ENCODE data around the gene DLG2.
"Not testable (repeated sequence)": the region's sequence is repeated elsewhere in the genome, so short reads cannot be mapped to it uniquely, and the experiment has no call there.

DLG2 gene

DNA sequence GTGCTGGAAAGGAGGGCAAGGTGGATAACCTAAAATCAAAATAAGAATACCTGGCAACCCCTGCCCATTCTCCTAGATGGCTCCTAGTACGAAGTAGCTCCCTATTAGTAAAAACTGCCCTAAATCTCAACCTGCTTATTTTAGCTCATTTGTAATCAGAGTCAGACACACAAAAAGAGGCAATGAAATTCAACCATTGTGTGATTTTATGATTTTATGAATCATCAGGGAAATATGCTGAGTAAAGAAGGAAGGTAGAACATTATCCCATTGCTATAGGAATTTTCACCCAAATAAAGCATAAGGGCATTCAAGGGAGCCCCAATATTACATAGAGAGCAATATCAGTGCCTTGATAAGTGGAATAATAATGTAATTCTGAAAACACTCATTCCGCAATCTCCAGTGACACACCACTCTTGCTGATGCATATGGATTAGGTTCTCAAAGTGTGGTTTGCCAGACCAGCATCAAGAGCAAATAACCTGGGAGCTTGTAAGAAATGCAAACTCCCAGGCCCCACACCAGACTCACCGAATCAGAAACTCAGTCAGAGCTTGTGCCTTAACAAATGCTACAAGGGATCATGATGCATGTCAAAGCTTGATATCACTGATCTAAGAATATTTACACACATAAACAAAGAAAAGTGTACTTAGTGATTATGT, 789.6 kb downstream of the DLG2 start:
- no peak for DNase-seq (ENCODE audit: low read depth in 3 of 3)

GRCh38 chr11:84836371-84836770, 790.8 kb downstream of the DLG2 start:
- DNase-seq (ENCODE audit: low read depth in 3 of 3) = no peak

GRCh38 chr11:84833488-84834088, 793.6 kb downstream of the DLG2 start:
- no peak for DNase-seq (ENCODE audit: low read depth in 3 of 3)

DNA sequence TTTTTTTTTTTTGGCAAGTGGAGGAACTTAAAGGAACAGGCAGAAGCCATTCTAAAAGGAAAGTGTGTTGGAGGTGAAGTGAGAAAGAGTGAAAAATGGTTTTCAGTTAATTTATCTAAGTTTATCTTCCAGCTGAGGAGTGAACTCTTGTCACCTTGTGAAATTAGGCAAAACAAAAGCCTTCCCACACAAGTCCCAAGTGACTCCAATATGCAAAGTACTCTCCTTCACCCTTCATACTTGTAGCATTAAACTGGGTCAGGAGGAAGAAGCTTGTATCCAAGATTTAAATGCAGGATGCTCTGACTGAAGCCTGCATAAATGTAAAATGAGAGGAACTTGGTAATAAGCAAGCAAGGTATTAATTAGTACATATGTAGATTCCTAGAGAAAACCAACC, 796.8 kb downstream of the DLG2 start:
- no peak for DNase-seq (ENCODE audit: low read depth in 3 of 3)

DNA sequence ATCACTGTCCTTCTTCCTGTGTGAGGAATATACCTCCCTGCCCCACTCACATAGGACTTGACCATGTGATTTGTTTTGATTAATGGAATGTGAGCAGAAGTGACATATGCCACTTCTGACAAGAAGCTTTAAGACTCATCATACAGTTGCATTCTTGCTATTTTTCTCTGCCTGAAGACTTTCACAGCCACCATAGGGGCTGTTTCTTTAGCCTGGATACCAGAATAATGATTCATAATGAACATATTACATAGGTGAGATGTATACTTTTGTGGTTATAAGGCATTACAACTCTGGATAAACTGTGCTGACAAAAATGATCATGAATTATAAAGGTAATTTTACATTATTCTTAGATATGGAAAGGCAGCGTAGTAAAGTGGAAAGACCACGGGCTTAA, 798.0 kb downstream of the DLG2 start:
- DNase-seq (ENCODE audit: low read depth in 3 of 3) = no peak

DNA sequence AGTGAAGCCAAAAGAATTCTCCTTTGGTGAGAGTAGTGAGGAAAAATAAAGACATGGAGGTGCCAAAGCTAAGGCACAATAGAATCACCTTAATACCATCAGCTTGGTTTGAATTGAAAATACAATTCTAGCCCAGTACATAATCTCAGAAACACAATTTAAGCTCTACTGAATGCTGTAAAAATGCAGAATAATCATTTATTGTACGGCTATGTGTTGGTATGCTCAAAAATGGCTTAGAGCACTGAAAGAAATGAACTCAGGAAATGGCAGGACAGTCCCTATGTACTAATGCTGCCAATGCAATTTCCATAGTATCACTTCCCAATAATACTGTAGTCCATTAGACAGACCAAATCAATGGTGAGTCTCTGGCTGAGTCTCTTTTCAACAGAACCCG, 798.5 kb downstream of the DLG2 start:
- no peak for DNase-seq (ENCODE audit: low read depth in 3 of 3)

DNA sequence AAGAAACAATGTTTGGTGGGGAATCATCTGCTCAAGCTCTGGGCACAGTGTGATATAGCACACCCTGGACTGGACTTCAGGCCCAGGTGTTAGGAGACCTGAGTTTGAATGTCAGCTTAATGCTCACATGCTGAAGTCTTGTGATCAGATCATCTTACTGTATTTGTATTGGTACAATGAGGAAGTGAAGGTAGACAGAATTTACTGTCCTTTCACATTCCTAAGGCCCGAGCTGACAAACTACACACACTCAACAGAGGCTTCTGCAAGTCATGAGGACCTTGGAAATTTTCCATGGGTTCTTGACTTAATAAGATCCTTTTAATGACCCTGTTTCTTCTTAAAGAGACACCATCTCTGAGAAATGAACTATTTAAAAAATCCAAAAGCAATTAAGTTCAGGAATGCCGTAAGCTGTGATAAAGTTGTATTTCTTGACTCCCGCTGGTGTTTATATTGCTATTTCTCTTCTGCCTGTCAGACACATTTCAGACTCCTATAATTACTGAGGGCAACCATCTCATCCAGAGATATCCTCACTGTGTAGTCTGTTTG, 802.0 kb downstream of the DLG2 start:
- DNase-seq (ENCODE audit: low read depth in 3 of 3) = no peak

DNA sequence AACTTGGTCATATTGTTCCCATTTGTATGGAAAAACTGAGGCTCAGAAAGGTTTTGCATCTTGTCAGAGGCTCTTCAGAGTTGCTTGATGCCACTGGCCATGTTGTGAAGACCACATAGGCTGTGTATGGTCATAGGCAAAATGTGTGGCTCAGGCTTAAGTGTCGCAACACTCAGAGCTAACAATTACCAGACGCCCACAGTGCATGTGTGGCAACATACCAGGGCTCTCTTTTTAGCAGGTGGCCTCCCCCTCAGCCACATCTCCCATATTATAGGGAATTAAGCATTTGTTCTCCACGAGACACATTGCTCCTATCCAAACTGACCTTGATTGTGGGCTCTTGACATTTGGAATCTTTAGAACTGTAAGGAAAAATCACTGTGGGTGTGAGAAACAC, 802.5 kb downstream of the DLG2 start:
- no peak for DNase-seq (ENCODE audit: low read depth in 3 of 3)

DNA sequence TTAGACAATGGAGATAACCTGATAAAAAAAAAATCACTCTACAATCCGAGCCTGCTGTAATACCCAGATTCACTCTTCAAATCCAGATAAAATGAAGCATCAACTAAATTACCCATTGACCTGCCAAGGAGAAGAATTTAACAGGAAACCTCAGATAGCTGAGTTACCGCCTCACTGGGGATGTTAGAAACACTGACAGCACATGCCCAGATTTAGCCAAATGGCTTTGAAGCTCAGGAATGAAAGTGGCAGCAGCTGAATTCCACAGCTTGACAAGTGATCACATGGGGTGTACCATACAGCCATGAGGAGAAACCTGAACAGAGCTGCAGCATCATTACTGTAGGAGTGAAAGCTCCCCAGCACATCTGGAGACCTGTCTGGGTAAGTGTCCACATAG, 807.6 kb downstream of the DLG2 start:
- no peak for DNase-seq (ENCODE audit: low read depth in 3 of 3)

DNA sequence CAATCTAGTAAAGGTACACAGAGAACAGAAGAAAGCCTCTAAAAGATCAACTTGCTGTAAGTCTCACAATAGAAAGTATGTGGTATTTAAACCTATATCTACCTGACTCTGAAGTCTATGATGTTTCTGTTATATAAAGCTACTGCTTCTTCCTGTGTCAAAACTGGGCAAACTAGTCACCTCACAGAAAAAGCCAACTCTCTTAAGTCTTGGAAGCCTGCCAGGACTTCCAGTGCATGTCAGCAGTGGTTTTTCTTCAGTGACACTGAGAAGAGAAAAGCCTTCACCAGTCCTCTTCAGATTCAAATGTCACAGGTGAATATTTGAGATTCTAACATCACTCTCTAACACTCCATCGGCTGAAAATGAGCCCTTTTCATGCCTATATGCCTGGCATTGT, 808.0 kb downstream of the DLG2 start:
- DNase-seq (ENCODE audit: low read depth in 3 of 3) = no peak

DNA sequence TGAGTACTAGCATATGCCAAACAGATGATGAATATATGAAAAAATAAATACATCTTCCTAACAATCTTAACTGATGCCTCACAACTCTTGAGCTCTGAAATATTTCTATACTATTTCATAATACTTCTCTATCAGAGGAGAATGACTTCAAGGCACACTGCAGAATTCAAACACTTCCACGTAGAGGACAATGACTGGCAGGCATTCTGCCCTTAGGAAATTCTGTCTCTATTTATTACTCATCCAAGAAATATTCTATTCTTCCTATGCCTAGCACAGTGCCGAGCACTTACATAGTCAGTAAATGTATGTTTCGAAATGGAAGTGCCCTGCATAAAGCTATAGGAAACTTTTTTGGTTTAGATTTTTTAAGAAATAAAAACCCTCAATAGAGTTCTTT, 809.1 kb downstream of the DLG2 start:
- no peak for DNase-seq (ENCODE audit: low read depth in 3 of 3)

DNA sequence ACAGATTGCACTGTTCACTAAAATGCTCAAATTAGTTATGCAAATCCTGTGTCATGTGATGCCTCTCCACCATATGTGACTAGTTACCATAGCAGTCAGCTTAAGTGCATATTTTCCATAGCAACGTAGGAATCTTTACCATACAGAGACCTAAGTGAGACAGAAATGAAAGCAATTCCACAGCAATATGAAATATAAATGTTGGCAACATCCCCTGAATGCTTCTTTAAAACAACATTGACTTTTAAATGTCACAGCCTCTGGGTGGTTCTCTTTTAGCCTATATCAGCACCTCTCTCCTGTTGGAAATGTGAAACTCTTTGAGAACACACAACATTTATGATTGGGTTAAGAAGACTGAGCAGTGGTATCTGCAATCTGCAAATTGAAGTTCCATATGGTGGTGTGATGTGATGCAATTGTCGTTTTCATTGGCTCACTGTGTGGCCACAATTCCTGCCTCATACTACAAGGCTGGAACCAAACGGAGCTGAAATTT, 814.6 kb downstream of the DLG2 start:
- no peak for DNase-seq (ENCODE audit: low read depth in 3 of 3)

DNA sequence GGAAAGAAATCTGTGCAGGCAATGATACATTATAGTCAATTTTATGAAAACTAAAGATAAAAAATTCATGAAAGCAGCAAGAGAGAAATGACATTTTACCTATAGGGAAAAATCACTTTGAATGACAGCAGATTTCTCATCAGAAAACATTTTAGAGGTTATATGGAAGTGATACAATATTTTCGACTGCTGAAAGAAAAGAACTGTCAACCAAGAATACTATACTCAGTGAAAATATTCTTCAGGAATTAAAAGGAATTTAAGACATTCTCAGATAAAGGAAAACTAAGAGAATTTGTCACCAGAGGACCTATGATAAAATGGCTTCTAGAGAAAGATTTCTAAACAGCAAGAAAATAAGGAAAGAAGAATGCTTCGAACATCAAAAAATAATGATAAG, 820.8 kb downstream of the DLG2 start:
- DNase-seq (ENCODE audit: low read depth in 3 of 3) = no peak

GRCh38 chr11:84804041-84804440, 823.1 kb downstream of the DLG2 start:
- DNase-seq (ENCODE audit: low read depth in 3 of 3) = no peak

GRCh38 chr11:84800755-84801346, 826.3 kb downstream of the DLG2 start:
- no peak for DNase-seq (ENCODE audit: low read depth in 3 of 3)

DNA sequence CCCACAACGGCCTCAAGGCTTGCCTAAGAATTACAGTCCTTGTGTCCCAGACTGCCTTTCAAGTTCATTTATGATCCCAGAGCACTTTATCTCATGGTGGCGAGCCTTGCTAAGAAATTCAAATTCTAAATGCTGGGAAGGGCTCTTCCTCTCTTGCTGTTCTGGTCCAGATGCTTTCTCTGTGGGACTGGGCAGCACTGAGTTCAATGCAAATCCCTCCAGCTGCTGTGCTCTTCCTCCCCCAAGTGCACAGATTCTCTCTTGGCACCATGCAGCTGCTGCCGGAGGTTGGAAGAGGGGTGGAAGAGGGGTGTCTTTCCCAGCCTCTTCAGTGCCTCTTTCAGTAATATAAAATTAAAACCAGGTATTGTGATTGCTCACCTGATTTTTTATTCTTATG, 828.0 kb downstream of the DLG2 start:
- DNase-seq (ENCODE audit: low read depth in 3 of 3) = no peak

DNA sequence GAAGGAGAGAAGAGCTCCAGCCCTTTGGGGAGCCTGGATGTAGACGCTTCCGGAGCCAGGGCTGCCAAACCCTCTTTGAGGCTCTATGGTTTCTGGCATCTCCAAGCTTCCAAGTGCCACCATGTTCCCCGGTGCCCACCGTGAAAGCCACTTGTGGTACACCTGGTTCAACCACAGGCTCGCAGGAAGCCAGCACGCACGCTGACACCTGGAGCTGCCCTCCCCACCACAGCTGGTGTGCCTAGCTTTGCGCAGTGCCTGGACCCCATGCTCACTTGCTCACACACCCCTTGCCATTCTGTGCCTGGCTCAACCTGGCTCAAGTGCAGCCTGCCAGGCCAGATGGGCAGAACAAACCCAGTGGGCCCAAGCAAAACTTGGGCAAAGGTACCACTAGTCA, 831.4 kb downstream of the DLG2 start:
- no peak for DNase-seq (ENCODE audit: low read depth in 3 of 3)

DNA sequence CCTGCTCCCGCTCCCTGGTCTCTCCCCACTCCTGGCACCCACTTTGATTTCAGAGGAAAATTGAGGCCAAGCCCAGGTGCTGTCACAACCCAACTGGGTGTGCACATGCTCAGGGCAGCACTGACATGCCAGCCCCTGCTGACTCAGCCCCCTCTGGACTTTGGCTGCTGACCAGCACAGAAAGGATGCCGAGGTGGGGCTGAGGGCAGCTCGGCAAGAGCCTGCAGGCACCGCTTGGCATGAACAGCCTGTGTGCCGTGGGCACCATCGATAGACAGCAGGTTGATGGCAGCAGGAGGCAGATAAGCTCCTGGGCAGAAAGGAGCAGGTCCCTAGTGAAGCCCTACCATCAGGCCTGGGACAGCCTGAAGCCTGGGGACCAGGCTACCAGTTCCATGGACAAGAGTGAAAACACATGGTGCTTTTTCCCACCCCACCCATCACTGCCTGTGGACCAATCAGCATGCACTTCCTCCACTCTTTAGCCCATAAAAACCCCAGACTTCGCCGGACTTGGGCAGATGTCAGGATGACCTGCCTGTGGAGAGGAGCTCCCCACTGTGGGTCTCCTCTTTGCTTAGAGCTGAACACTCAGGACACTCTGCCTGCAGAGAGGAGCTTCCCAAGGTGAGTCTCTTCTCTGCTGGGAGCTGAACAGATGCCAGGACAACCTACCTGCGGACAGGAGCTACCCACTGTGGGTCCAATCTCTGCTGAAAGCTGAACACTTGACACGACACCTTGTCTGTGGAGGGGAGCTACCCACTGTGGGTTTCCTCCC, 832.3 kb downstream of the DLG2 start:
- DNase-seq (ENCODE audit: low read depth in 3 of 3) = no peak

GRCh38 chr11:84793318-84793717, 833.8 kb downstream of the DLG2 start:
- no peak for DNase-seq (ENCODE audit: low read depth in 3 of 3)

DNA sequence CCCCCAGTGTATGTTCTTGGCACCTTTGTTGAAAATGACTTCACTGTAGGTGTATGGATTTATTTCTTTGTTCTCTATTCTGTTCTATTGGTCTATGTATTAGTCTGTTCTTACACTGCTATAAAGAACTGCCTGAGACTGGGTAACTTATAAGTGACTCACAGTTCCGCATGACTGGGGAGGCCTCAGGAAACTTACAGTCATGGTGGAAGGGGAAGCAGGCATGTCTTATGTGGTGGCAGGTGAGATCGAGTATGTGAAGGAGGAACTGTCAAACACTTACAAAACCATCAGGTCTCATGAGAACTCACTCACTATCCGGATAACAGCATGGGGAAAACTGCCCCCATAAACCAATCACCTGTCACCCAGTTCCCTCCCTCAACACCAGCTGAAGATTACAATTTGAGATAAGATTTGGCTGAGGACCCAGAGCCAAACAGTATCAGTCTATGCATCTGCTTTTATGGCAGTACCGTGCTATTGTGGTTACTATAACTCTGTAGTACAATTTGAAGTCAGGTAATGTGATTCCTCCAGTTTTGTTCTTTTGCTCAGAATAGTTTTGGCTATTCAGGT, 836.2 kb downstream of the DLG2 start:
- no peak for DNase-seq (ENCODE audit: low read depth in 3 of 3)

GRCh38 chr11:84788220-84788619, 838.9 kb downstream of the DLG2 start:
- DNase-seq (ENCODE audit: low read depth in 3 of 3) = no peak

GRCh38 chr11:84784158-84784557, 843.0 kb downstream of the DLG2 start:
- DNase-seq (ENCODE audit: low read depth in 3 of 3) = not testable (repeated sequence)

All from stimulated activated CD4-positive, alpha-beta T cell treated with anti-CD3 and anti-CD28 coated beads, TNF-alpha, amount 100 ng/mL, for 24 hours (primary cell).